Measurements from ENCODE around the gene SFMBT2.

GRCh38 chr10:7279303-7279702 is 131.5 kb downstream of the SFMBT2 start:
- TF ChIP-seq POLR2A (IDR thresholded peaks at IDR 0.05) (no peak), POLR2AphosphoS5 (IDR thresholded peaks at IDR 0.05) (no peak)

Measured in prostate gland (tissue), 1 donor.